Spleen (tissue), 11 donors: ENCODE data around the gene ARMC6. TPM values are rescaled to one million over a fixed set of nuclear protein-coding genes. Genes with fewer than 3 reads are reported as not detected.
"Not testable (repeated sequence)": the region's sequence is repeated elsewhere in the genome, so short reads cannot be mapped to it uniquely, and the experiment has no call there.

Experiments
- DNase-seq: peaks from one replicate; pipeline ENCODE4 v3.0.0-alpha.2; 2020
- H3K27ac ChIP-seq, 8 donors: fragments of 200-600 bp; sonication (generic) in 7 of 8; 1 replicate in 4 of 8; 2 replicates in 4 of 8; pipeline versions ENCODE4 v1.5.0 to v1.8.0; 2016 to 2021; ENCODE audit warnings: inconsistent platforms in 4 of 8, mild to moderate bottlenecking in 4 of 8, moderate library complexity in 1 of 8
- H3K27me3 ChIP-seq, 7 donors: fragments of 200-600 bp; sonication (generic) in 6 of 7; replicated peaks in 1 of 7; 1 replicate in 4 of 7; 2 replicates in 3 of 7; pipeline versions ENCODE4 v1.5.0 to v1.8.0; 2016 to 2021; ENCODE audit warnings: inconsistent platforms in 3 of 7, mild to moderate bottlenecking in 1 of 7
- H3K36me3 ChIP-seq, 6 donors: fragments of 200-600 bp; sonication (generic) in 5 of 6; 1 replicate in 4 of 6; 2 replicates in 2 of 6; pipeline versions ENCODE4 v1.5.0 to v1.8.0; 2016 to 2021; ENCODE audit warnings: inconsistent platforms in 2 of 6
- H3K4me1 ChIP-seq, 6 donors: fragments of 200-600 bp; sonication (generic) in 5 of 6; 1 replicate in 3 of 6; 2 replicates in 3 of 6; pipeline versions ENCODE4 v1.5.0 to v1.8.0; 2016 to 2021; ENCODE audit warnings: inconsistent platforms in 3 of 6
- H3K4me3 ChIP-seq, 8 donors: fragments of 200-600 bp; sonication (generic) in 7 of 8; 1 replicate in 4 of 8; 2 replicates in 4 of 8; pipeline versions ENCODE4 v1.5.0 to v1.8.0; 2016 to 2021; ENCODE audit warnings: inconsistent platforms in 4 of 8, mild to moderate bottlenecking in 4 of 8, moderate library complexity in 2 of 8
- H3K9me3 ChIP-seq, 8 donors: fragments of 200-600 bp; sonication (generic) in 7 of 8; 1 replicate in 4 of 8; 2 replicates in 4 of 8; pipeline versions ENCODE4 v1.5.0 to v1.8.0; 2016 to 2021; ENCODE audit warnings: inconsistent platforms in 4 of 8
- POLR2A ChIP-seq, 3 donors: fragments of 450-650 bp; IDR thresholded peaks; one replicate each; pipeline ENCODE4 v1.5.1; 2017; ENCODE audit warnings: antibody characterized with exemption in 3 of 3, mild to moderate bottlenecking in 1 of 3
- POLR2AphosphoS5 ChIP-seq, 3 donors: sonication (generic); formaldehyde crosslinking; IDR thresholded peaks; one replicate each; pipeline ENCODE4 v1.5.1; 2017; ENCODE audit warnings: antibody characterized with exemption in 3 of 3
- whole genome bisulfite sequencing, 5 donors: extraction: QIAGEN DNeasy Blood & Tissue Kit in 3 of 5; methylation state at CpG; one replicate each; pipeline versions ENCODE4 v1.1.5 to v1.1.7; 2013 to 2018; 5-methylcytosine and 5-hydroxymethylcytosine counted together
- intact Hi-C: fragments of 100-400 bp; cut with DNase I; formaldehyde crosslinking; loops from one replicate; pipeline ENCODE4 v1.15.0; 2023; ENCODE audit warnings: low total_unique reads
- polyA plus RNA-seq, 3 donors: library from polyadenylated mRNA; stranded (reverse); fragments of 200-250 nt; gene quantifications; one replicate each; pipeline ENCODE4 v1.2.1, GENCODE V29; 2013
- total RNA-seq, 7 donors: library from RNA; depleted of rRNA in 3 of 7; stranded (reverse); fragments of >200 nt in 3 of 7; fragmentation: NEBNext Ultra II Directional in 4 of 7; extraction: Animal tissue kit (Norgen Biotek cat#: 25700) in 4 of 7; gene quantifications; one replicate each; pipeline versions ENCODE4 v1.1.0 to v1.2.1, GENCODE V29; 2016 to 2021
- TF ChIP-seq, protein P1 (sequence below), 11 experiments: fragments of 200-600 bp in 7 of 11; fragments of 450-650 bp in 4 of 11; sonication (generic) in 4 of 11; IDR thresholded peaks in 8 of 11; conservative IDR thresholded peaks in 3 of 11; 1 replicate in 7 of 11; 2 replicates in 4 of 11; pipeline versions ENCODE4 v1.4.0 to v1.8.0; 2016 to 2021; ENCODE audit warnings: antibody characterized with exemption in 11 of 11, inconsistent platforms in 4 of 11, mild to moderate bottlenecking in 1 of 11
- donor health status: healthy with polysubstance abuse.
- donor health status: DM: no; HTN: no; CAD: no; lungs with moderate emphysema.
- donor health status: DM: no; HTN: no; CAD: no.
- donor health status: Bipolar disorder and iron deficiency.
- donor health status: healthy.
- donor health status: DM: no; HTN: no; CAD: no.
- donor health status: DM: yes; HTN: yes; CAD: no.

The ARMC6 gene
- total and polyA plus RNA-seq, 10 donors, result 17.2 to 29.0 (median 25.6) TPM

DNA sequence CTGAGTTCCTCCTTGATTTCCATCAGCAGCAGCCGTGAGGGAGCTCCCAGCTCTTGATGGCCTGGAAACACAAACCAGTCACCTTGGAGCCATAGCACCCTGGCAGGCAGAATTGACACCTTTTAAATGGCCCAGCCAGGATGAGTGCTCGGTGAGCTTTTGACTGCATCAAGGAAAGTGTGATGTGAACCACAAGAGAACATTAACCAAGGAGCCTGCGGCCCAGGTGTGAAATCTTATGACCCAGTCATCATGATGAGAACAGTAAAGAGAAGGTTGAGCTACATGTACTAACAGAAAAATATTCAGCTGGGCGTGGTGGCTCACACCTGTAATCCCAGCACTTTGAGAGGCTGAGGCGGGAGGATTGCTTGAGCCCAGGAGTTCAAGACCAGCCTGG lies 22.9 kb upstream of the ARMC6 start:
- 89 to 93% (median 90%) methylated on average over 5 of the region's 5 CpGs for WGBS, 5 donors
- Histone ChIP-seq H3K4me1 (no peaks in the 10 kb centered on the region), H3K27me3 (no peaks in the 10 kb centered on the region), H3K27ac (peak overlapping the region in 1 of 8 donors; percentile 18), H3K9me3 (no peaks in the 10 kb centered on the region), H3K36me3 (peaks cover 11 to 100% (median 88%) of the 10 kb centered on the region in 6 donors), H3K4me3 (no peak overlapping the region)
- no peak for DNase-seq
- TF ChIP-seq, protein P1, sequence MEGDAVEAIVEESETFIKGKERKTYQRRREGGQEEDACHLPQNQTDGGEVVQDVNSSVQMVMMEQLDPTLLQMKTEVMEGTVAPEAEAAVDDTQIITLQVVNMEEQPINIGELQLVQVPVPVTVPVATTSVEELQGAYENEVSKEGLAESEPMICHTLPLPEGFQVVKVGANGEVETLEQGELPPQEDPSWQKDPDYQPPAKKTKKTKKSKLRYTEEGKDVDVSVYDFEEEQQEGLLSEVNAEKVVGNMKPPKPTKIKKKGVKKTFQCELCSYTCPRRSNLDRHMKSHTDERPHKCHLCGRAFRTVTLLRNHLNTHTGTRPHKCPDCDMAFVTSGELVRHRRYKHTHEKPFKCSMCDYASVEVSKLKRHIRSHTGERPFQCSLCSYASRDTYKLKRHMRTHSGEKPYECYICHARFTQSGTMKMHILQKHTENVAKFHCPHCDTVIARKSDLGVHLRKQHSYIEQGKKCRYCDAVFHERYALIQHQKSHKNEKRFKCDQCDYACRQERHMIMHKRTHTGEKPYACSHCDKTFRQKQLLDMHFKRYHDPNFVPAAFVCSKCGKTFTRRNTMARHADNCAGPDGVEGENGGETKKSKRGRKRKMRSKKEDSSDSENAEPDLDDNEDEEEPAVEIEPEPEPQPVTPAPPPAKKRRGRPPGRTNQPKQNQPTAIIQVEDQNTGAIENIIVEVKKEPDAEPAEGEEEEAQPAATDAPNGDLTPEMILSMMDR (IDR thresholded peaks at IDR 0.05 in 8 of 11, conservative IDR thresholded peaks at IDR 0.05 in 3 of 11), result no peak
- TF ChIP-seq POLR2A (IDR thresholded peaks at IDR 0.05) (no peak), POLR2AphosphoS5 (IDR thresholded peaks at IDR 0.05) (no peak)
- intact Hi-C loops, result no loop called here

DNA sequence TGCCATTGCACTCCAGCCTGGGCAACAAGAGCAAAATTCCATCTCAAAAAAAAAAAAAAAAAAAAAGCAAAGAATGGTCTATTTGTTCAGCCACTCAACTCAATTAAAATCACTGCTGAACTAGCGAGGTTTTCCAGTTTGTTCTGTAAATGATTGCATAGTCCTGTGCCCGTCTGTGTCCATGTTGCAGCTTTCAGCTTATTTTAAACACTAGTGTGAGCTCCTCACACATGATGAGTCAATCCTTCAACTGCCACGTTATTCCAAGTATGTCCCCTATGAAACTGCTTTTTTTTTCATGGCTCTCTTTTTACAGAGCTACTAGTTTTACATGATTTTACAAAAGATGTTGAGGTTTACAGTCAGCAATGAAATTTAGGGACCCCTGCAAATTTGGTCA lies 12.3 kb upstream of the ARMC6 start:
- Histone ChIP-seq H3K27me3 (no peaks in the 10 kb centered on the region), H3K4me3 (no peak overlapping the region), H3K9me3 (no peaks in the 10 kb centered on the region), H3K27ac (no peak overlapping the region), H3K4me1 (peaks cover 0 to 18% (median 9%) of the 10 kb centered on the region in 6 donors), H3K36me3 (peaks cover 10 to 97% (median 74%) of the 10 kb centered on the region in 6 donors)
- DNase-seq, result no peak
- no peak for TF ChIP-seq POLR2AphosphoS5 (IDR thresholded peaks at IDR 0.05)
- TF ChIP-seq, protein P1 (IDR thresholded peaks at IDR 0.05 in 8 of 11, conservative IDR thresholded peaks at IDR 0.05 in 3 of 11), result no peak
- no peak for TF ChIP-seq POLR2A (IDR thresholded peaks at IDR 0.05)
- 64 to 82% (median 73%) methylated on average over 3 of the region's 3 CpGs for WGBS, 5 donors
- intact Hi-C loops, result no loop called here

DNA sequence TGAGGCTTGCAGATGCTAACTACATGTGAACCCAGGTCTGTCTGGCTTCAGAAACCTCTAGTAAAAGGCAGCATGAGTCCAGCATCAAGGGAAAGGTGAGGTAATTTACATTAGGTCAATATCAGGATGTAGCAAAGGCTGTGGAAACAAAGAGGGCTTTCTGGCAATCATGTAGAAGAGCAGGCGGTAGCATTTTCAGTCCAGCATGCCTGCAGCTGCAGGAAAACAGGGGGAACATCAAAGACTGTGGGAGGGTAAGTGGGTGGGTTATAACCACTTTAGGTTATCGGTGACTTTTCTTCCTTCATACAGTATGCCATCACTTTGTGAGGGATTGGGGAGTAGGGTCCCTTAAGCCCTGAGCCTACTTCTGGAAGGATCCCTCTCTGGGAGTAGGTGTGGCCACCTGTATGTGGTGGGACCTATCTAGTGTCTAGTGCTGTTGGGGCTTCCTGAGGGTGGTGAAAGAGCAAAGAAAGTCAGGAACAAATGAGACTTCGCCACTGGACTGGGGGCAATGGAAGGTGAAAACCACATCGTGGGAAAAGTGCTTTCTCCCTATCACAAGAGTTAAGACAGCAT lies 10.9 kb upstream of the ARMC6 start:
- TF ChIP-seq POLR2AphosphoS5 (IDR thresholded peaks at IDR 0.05), result no peak
- TF ChIP-seq POLR2A (IDR thresholded peaks at IDR 0.05), result no peak
- TF ChIP-seq, protein P1 (IDR thresholded peaks at IDR 0.05 in 8 of 11, conservative IDR thresholded peaks at IDR 0.05 in 3 of 11), result no peak
- no peak for DNase-seq
- Histone ChIP-seq H3K27ac (no peak overlapping the region), H3K36me3 (peaks cover 5 to 97% (median 74%) of the 10 kb centered on the region in 6 donors), H3K27me3 (no peaks in the 10 kb centered on the region), H3K9me3 (no peaks in the 10 kb centered on the region), H3K4me1 (peaks cover 0 to 31% (median 9%) of the 10 kb centered on the region in 6 donors), H3K4me3 (no peak overlapping the region)
- 82 to 94% (median 87%) methylated on average over 4 of the region's 4 CpGs for WGBS, 5 donors
- intact Hi-C loops, result no loop called here

- intact Hi-C loops, DNase-seq, H3K27ac ChIP-seq, H3K4me3 ChIP-seq, H3K27me3 ChIP-seq, H3K9me3 ChIP-seq: not testable (repeated sequence)
- 88 to 100% (median 100%) methylated on average over 1 of the region's 1 CpG for WGBS, 5 donors
- H3K4me1 ChIP-seq, result peaks cover 0 to 37% (median 9%) of the 10 kb centered on the region in 6 donors
- peaks cover 5 to 97% (median 75%) of the 10 kb centered on the region in 6 donors for H3K36me3 ChIP-seq
These were observed 10.0 kb upstream of the ARMC6 start for GRCh38 chr19:19023376-19023775.
